ENCODE measurements around the gene NDUFS5.

GRCh38 chr1:39084191-39084590 is 58.0 kb downstream of the NDUFS5 start:
- TF ChIP-seq, protein P1, sequence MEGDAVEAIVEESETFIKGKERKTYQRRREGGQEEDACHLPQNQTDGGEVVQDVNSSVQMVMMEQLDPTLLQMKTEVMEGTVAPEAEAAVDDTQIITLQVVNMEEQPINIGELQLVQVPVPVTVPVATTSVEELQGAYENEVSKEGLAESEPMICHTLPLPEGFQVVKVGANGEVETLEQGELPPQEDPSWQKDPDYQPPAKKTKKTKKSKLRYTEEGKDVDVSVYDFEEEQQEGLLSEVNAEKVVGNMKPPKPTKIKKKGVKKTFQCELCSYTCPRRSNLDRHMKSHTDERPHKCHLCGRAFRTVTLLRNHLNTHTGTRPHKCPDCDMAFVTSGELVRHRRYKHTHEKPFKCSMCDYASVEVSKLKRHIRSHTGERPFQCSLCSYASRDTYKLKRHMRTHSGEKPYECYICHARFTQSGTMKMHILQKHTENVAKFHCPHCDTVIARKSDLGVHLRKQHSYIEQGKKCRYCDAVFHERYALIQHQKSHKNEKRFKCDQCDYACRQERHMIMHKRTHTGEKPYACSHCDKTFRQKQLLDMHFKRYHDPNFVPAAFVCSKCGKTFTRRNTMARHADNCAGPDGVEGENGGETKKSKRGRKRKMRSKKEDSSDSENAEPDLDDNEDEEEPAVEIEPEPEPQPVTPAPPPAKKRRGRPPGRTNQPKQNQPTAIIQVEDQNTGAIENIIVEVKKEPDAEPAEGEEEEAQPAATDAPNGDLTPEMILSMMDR (IDR thresholded peaks at IDR 0.05): no peak
- TF ChIP-seq POLR2A (IDR thresholded peaks at IDR 0.05) (no peak), POLR2AphosphoS5 (IDR thresholded peaks at IDR 0.05) (no peak), EP300 (IDR thresholded peaks at IDR 0.05) (no peak)
